HG03159 (cell line): Measurements from ENCODE around the gene RPUSD2.

Experiments
- ATAC-seq: cut with Tn5 transposase; IDR thresholded peaks from one replicate; pipeline ENCODE4 v1.9.1; 2021; ENCODE audit warnings: mild to moderate bottlenecking, moderate library complexity; ENCODE audit not compliant: unreplicated experiment

The RPUSD2 gene

GRCh38 chr15:40569129-40569953 lies at the start of gene RPUSD2:
TSS of gene RPUSD2 (plus strand) at chr15:40569299. CDS start at chr15:40569338, 39 bp downstream.
- peak; percentile 48 for ATAC-seq

GRCh38 chr15:40523611-40524010 lies 45.5 kb upstream of the RPUSD2 start:
- no peak for ATAC-seq

GRCh38 chr15:40525855-40526254 lies 43.2 kb upstream of the RPUSD2 start:
- ATAC-seq = no peak

GRCh38 chr15:40528801-40529200 lies 40.3 kb upstream of the RPUSD2 start:
- no peak for ATAC-seq

- ATAC-seq = no peak
Observed at GRCh38 chr15:40533763-40534364, 35.2 kb upstream of the RPUSD2 start.

- no peak for ATAC-seq
Observed at GRCh38 chr15:40534371-40534770, 34.7 kb upstream of the RPUSD2 start.

- no peak for ATAC-seq
Observed at GRCh38 chr15:40536501-40536900, 32.6 kb upstream of the RPUSD2 start.

GRCh38 chr15:40538976-40539375 lies 30.1 kb upstream of the RPUSD2 start:
- no peak for ATAC-seq

- ATAC-seq = no peak
Observed at GRCh38 chr15:40543082-40543481, 26.0 kb upstream of the RPUSD2 start.

- ATAC-seq = peak; percentile 58
Observed at GRCh38 chr15:40543631-40544294, 25.3 kb upstream of the RPUSD2 start.

- ATAC-seq = no peak
Observed at GRCh38 chr15:40545457-40545856, 23.6 kb upstream of the RPUSD2 start.

- no peak for ATAC-seq
Observed at GRCh38 chr15:40548610-40549009, 20.5 kb upstream of the RPUSD2 start.

- ATAC-seq = no peak
Observed at GRCh38 chr15:40549894-40550293, 19.2 kb upstream of the RPUSD2 start.

GRCh38 chr15:40550341-40551037 lies 18.6 kb upstream of the RPUSD2 start:
- ATAC-seq = peak; percentile 67

- ATAC-seq = no peak
Observed at GRCh38 chr15:40554161-40554525, 15.0 kb upstream of the RPUSD2 start.

GRCh38 chr15:40555876-40556275 lies 13.2 kb upstream of the RPUSD2 start:
- ATAC-seq = no peak

- ATAC-seq = no peak
Observed at GRCh38 chr15:40558952-40559742, 10.0 kb upstream of the RPUSD2 start.

- ATAC-seq = no peak
Observed at GRCh38 chr15:40562691-40563090, 6.4 kb upstream of the RPUSD2 start.

GRCh38 chr15:40563426-40563825 lies 5.7 kb upstream of the RPUSD2 start:
- no peak for ATAC-seq

- ATAC-seq = peak; percentile 92
Observed at GRCh38 chr15:40564591-40565332, 4.3 kb upstream of the RPUSD2 start, which contains the start of gene CCDC32. TSS of gene CCDC32 (minus strand) at chr15:40565042. CDS start at chr15:40563015, 2,027 bp downstream.
